GM12872 (cell line): Measurements from ENCODE around the gene RPP21.

Experiments used
- TF ChIP-seq, protein P1 (sequence below): IDR thresholded peaks from 3 replicates; pipeline ENCODE4 v1.5.1; 2011; ENCODE audit warnings: low read depth, mild to moderate bottlenecking, low read length, moderate library complexity; ENCODE audit not compliant: insufficient read depth

The RPP21 gene

DNA sequence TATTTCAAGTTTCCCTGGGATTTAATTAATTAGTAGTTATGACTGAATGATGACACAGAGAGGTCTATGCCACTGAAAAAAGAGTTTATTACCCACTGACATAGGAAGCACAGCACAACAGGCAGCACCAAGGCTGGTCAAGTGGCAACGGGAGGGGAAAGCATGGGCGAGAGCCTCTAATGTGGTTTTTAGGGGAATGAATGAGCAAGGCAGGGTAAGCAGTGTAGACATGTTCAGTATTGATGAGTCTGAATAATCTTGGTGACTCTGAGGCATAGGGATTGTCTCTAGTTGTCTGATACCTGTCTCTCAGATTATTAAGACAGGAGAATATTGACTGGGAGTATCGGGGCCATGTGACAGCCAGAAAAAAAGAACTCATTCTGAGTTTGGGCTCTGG, 46.3 kb downstream of the RPP21 start:
- TF ChIP-seq, protein P1, sequence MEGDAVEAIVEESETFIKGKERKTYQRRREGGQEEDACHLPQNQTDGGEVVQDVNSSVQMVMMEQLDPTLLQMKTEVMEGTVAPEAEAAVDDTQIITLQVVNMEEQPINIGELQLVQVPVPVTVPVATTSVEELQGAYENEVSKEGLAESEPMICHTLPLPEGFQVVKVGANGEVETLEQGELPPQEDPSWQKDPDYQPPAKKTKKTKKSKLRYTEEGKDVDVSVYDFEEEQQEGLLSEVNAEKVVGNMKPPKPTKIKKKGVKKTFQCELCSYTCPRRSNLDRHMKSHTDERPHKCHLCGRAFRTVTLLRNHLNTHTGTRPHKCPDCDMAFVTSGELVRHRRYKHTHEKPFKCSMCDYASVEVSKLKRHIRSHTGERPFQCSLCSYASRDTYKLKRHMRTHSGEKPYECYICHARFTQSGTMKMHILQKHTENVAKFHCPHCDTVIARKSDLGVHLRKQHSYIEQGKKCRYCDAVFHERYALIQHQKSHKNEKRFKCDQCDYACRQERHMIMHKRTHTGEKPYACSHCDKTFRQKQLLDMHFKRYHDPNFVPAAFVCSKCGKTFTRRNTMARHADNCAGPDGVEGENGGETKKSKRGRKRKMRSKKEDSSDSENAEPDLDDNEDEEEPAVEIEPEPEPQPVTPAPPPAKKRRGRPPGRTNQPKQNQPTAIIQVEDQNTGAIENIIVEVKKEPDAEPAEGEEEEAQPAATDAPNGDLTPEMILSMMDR: no peak

DNA sequence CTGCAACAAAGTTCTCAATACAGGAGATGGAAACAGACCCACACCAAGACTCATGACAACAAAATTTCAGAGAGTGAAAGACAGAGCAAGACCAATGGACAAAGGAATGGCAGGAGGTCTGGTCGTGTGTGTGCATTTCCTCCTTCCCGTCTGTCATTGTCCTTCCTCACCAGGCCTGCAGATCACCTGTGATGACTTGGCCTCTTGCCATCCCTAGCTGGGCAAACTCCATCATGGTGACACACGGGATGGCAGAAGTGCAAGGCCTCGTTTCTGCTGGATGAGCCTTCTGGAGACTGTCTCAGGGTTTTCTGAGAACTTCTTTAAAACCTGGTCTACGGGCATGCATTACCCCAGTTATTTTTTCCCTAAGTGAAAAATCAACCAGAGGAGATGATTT, 49.2 kb downstream of the RPP21 start:
- TF ChIP-seq, protein P1: no peak
